ENCODE results near the gene SMDT1.
"Not testable (repeated sequence)": the region's sequence is repeated elsewhere in the genome, so short reads cannot be mapped to it uniquely, and the experiment has no call there.

GRCh38 chr22:42115420-42115830, 35.9 kb downstream of the SMDT1 start:
- TF ChIP-seq GABPA (tag; conservative IDR thresholded peaks at IDR 0.05; ENCODE audit: low read depth); ELK1 (CRISPR knock-in tag; IDR thresholded peaks at IDR 0.05); YBX1 (IDR thresholded peaks at IDR 0.05); NR2C2 (CRISPR knock-in tag; IDR thresholded peaks at IDR 0.05); NR2C2 (tag; IDR thresholded peaks at IDR 0.05); REST (IDR thresholded peaks at IDR 0.05; ENCODE audit: borderline replicate concordance); REST (CRISPR knock-in tag; IDR thresholded peaks at IDR 0.05; ENCODE audit: low read depth); UBTF (IDR thresholded peaks at IDR 0.05; ENCODE audit: borderline replicate concordance in 1 of 2, low read depth in 2 of 2, low read length in 2 of 2); CTCF (IDR thresholded peaks at IDR 0.05 in 2 of 3, conservative IDR thresholded peaks at IDR 0.05 in 1 of 3; ENCODE audit: insufficient read depth in 2 of 3, low read depth in 1 of 3, low read length in 3 of 3); NONO (IDR thresholded peaks at IDR 0.05; ENCODE audit: low read depth in 2 of 2, low read length in 1 of 2); CREB1 (IDR thresholded peaks at IDR 0.05); CREB1 (CRISPR knock-in tag; IDR thresholded peaks at IDR 0.05); POLR2AphosphoS2 (IDR thresholded peaks at IDR 0.05; ENCODE audit: low read length); RBM34 (IDR thresholded peaks at IDR 0.05; ENCODE audit: borderline replicate concordance, insufficient read depth, low read length); ZNF707 (CRISPR knock-in tag; conservative IDR thresholded peaks at IDR 0.05); HCFC1 (IDR thresholded peaks at IDR 0.05; ENCODE audit: low read depth, low read length); ARID4B (CRISPR knock-in tag; IDR thresholded peaks at IDR 0.05): not testable (repeated sequence)

Measured in K562 (cell line).